HepG2 (cell line): ENCODE measurements around the gene USP10. TPM values are rescaled to one million over a fixed set of nuclear protein-coding genes. Genes with fewer than 3 reads are reported as not detected.

Source experiments
- ATF6 ChIP-seq: sonication (generic); formaldehyde crosslinking; conservative IDR thresholded peaks from 2 replicates; pipeline ENCODE4 v1.4.0; 2020; ENCODE audit warnings: missing genetic modification reagents
- HNRNPH1 ChIP-seq: fragments of 200-400 bp; formaldehyde crosslinking; optimal IDR thresholded peaks from 2 replicates; pipeline ENCODE3; 2017; ENCODE audit warnings: mild to moderate bottlenecking, low read depth, low read length
- HOXA3 ChIP-seq: sonication (generic); formaldehyde crosslinking; IDR thresholded peaks from 2 replicates; pipeline ENCODE4 v1.5.0; 2020; ENCODE audit warnings: missing genetic modification reagents
- NR2F2 ChIP-seq: IDR thresholded peaks from 2 replicates; pipeline ENCODE4 v1.6.1; 2012; ENCODE audit warnings: low read depth, inconsistent platforms, borderline replicate concordance
- SRY ChIP-seq: sonication (generic); formaldehyde crosslinking; IDR thresholded peaks from 2 replicates; pipeline ENCODE4 v1.8.0; 2022; ENCODE audit warnings: mild to moderate bottlenecking, missing genetic modification reagents
- THAP9 ChIP-seq: sonication (generic); formaldehyde crosslinking; IDR thresholded peaks from 2 replicates; pipeline ENCODE4; 2020; ENCODE audit warnings: missing genetic modification reagents, mild to moderate bottlenecking, borderline replicate concordance
- ZBTB43 ChIP-seq: sonication (generic); formaldehyde crosslinking; conservative IDR thresholded peaks from 2 replicates; pipeline ENCODE4 v1.4.0; 2020; ENCODE audit warnings: missing genetic modification reagents
- ZBTB49 ChIP-seq: sonication (generic); formaldehyde crosslinking; IDR thresholded peaks from 2 replicates; pipeline ENCODE4 v1.4.0; 2020; ENCODE audit warnings: missing genetic modification reagents, borderline replicate concordance
- ZHX1 ChIP-seq: sonication (generic); formaldehyde crosslinking; IDR thresholded peaks from 2 replicates; pipeline ENCODE4 v1.8.1; 2022; ENCODE audit warnings: low read depth, mild to moderate bottlenecking, missing genetic modification reagents
- ZNF280B ChIP-seq: sonication (generic); formaldehyde crosslinking; IDR thresholded peaks from 2 replicates; pipeline ENCODE4 v1.5.0; 2020; ENCODE audit warnings: missing genetic modification reagents, mild to moderate bottlenecking, borderline replicate concordance
- ZNF296 ChIP-seq: sonication (generic); formaldehyde crosslinking; conservative IDR thresholded peaks from 2 replicates; pipeline ENCODE4 v1.5.0; 2020; ENCODE audit warnings: mild to moderate bottlenecking, missing genetic modification reagents
- ZNF713 ChIP-seq: sonication (generic); formaldehyde crosslinking; IDR thresholded peaks from 2 replicates; pipeline ENCODE4 v1.4.0; 2020; ENCODE audit warnings: mild to moderate bottlenecking, missing genetic modification reagents
- ZNF790 ChIP-seq: sonication (generic); formaldehyde crosslinking; IDR thresholded peaks from 2 replicates; pipeline ENCODE4 v1.8.0; 2022; ENCODE audit warnings: missing genetic modification reagents, mild to moderate bottlenecking, borderline replicate concordance
- polyA plus RNA-seq, 8 experiments: library from polyadenylated mRNA; depleted of rRNA in 3 of 8; stranded (reverse) in 7 of 8; unstranded in 1 of 8; fragments of >200 nt; fragmentation: Illumina TruSeq in 4 of 8; extraction: Trizol in 4 of 8; gene quantifications; 2 replicates each; pipeline versions ENCODE4 v1.2.1 to v1.2.3, GENCODE V29; 2011 to 2016; ENCODE audit warnings: low read depth in 4 of 8, missing spikeins in 1 of 8, mixed read lengths in 1 of 8; ENCODE audit not compliant: insufficient read depth in 1 of 8
- total RNA-seq, 5 experiments: library from RNA; depleted of rRNA; stranded (reverse); fragments of >200 nt; fragmentation: Illumina TruSeq; extraction: Trizol; gene quantifications; 2 replicates each; pipeline ENCODE4 v1.2.3, GENCODE V29; 2016; ENCODE audit warnings: low read depth in 1 of 5

USP10 gene
- total and polyA plus RNA-seq, 2 of the 13 experiments (the other 11 are each of a cell fraction or from before 2014, with no cell fraction given) = 79.1 to 122 TPM

- TF ChIP-seq ZBTB43 (CRISPR knock-in tag) = no peak
- no peak for TF ChIP-seq HNRNPH1
- TF ChIP-seq ZNF296 (CRISPR knock-in tag) = no peak
- TF ChIP-seq THAP9 (CRISPR knock-in tag) = 0 out of 2 replicates have a peak, but pooled peaks have one; percentile 31
- no peak for TF ChIP-seq ZHX1 (CRISPR knock-in tag)
- no peak for TF ChIP-seq SRY (CRISPR knock-in tag)
- TF ChIP-seq ATF6 (CRISPR knock-in tag) = no peak
- TF ChIP-seq ZNF713 = 0 out of 2 replicates have a peak, but pooled peaks have one; percentile 53
- TF ChIP-seq NR2F2 = no peak
- TF ChIP-seq ZBTB49 (CRISPR knock-in tag) = no peak
- 0 out of 2 replicates have a peak, but pooled peaks have one; percentile 8 for TF ChIP-seq HOXA3 (CRISPR knock-in tag)
- TF ChIP-seq ZNF280B (CRISPR knock-in tag) = no peak
- no peak for TF ChIP-seq ZNF790 (CRISPR knock-in tag)
Observed at GRCh38 chr16:84712801-84713775, 13.3 kb downstream of the USP10 start (continued).
